Loucy (cell line): ENCODE data around the gene LHFPL2.

Source experiments
- H2AFZ ChIP-seq: fragments of 200-600 bp; sonication (generic); 2 replicates; pipeline ENCODE4 v1.6.0; 2016; ENCODE audit warnings: antibody characterized with exemption, mild to moderate bottlenecking, low read length, moderate library complexity
- H3F3A ChIP-seq: fragments of 200-600 bp; 2 replicates; pipeline ENCODE4 v1.6.0; 2016; ENCODE audit warnings: antibody characterized with exemption, low read depth, mild to moderate bottlenecking
- H3K27me3 ChIP-seq: fragments of 200-600 bp; sonication (generic); 2 replicates; pipeline ENCODE4 v1.6.1; 2014; ENCODE audit warnings: low read length, mild to moderate bottlenecking; ENCODE audit not compliant: insufficient read depth, poor library complexity, severe bottlenecking
- H3K36me3 ChIP-seq: fragments of 200-600 bp; sonication (generic); 2 replicates; pipeline ENCODE4 v1.6.1; 2016; ENCODE audit warnings: low read length; ENCODE audit not compliant: insufficient read depth
- H3K4me1 ChIP-seq: fragments of 200-600 bp; sonication (generic); 2 replicates; pipeline ENCODE4 v1.5.1; 2014; ENCODE audit warnings: low read length, mild to moderate bottlenecking; ENCODE audit not compliant: insufficient read depth, poor library complexity, severe bottlenecking
- H3K4me2 ChIP-seq: fragments of 200-600 bp; sonication (generic); 2 replicates; pipeline ENCODE4 v1.6.0; 2014; ENCODE audit warnings: antibody characterized with exemption, low read length, low read depth, mild to moderate bottlenecking; ENCODE audit not compliant: poor library complexity, severe bottlenecking
- H3K4me3 ChIP-seq: fragments of 200-600 bp; sonication (generic); 2 replicates; pipeline ENCODE4 v1.5.1; 2014; ENCODE audit warnings: low read length, mild to moderate bottlenecking, mixed read lengths; ENCODE audit not compliant: poor library complexity, severe bottlenecking
- H3K79me2 ChIP-seq: fragments of 200-600 bp; sonication (generic); 2 replicates; pipeline ENCODE4 v1.6.1; 2014; ENCODE audit warnings: low read length; ENCODE audit not compliant: insufficient read depth
- H3K9ac ChIP-seq: fragments of 200-600 bp; sonication (generic); 2 replicates; pipeline ENCODE4 v1.6.0; 2014; ENCODE audit warnings: mild to moderate bottlenecking, low read depth, low read length, moderate library complexity; ENCODE audit not compliant: poor library complexity, severe bottlenecking
- H3K9me2 ChIP-seq: fragments of 200-600 bp; sonication (generic); replicated peaks from 2 replicates; pipeline ENCODE4 v1.6.1; 2016; ENCODE audit warnings: low read depth, low read length, mixed read lengths
- H3K9me3 ChIP-seq: fragments of 200-600 bp; sonication (generic); 2 replicates; pipeline ENCODE4 v1.6.1; 2014; ENCODE audit warnings: mild to moderate bottlenecking, antibody characterized with exemption, low read length, low read depth; ENCODE audit not compliant: insufficient read depth
- H4K20me1 ChIP-seq: fragments of 200-600 bp; sonication (generic); 2 replicates; pipeline ENCODE4 v1.6.0; 2014; ENCODE audit warnings: antibody characterized with exemption, low read length, mild to moderate bottlenecking; ENCODE audit not compliant: insufficient read depth, poor library complexity, severe bottlenecking
- CTCF ChIP-seq: fragments of 200-600 bp; sonication (generic); conservative IDR thresholded peaks from 2 replicates; pipeline ENCODE4 v1.5.1; 2014; ENCODE audit warnings: mild to moderate bottlenecking, antibody characterized with exemption, low read length
- EZH2phosphoT487 ChIP-seq: fragments of 200-600 bp; IDR thresholded peaks from 2 replicates; pipeline ENCODE4 v1.6.1; 2018; ENCODE audit warnings: antibody characterized with exemption, mild to moderate bottlenecking, moderate library complexity, borderline replicate concordance

The LHFPL2 gene

GRCh38 chr5:78588507-78588906 lies 60.1 kb downstream of the LHFPL2 start:
- Histone ChIP-seq H2AFZ (no peak overlapping the region), H3K4me3 (no peak overlapping the region), H3K4me2 (no peak overlapping the region), H3F3A (no peaks in the 10 kb centered on the region), H3K27me3 (no peaks in the 10 kb centered on the region), H3K9me2 (no peaks in the 10 kb centered on the region), H3K9me3 (no peaks in the 10 kb centered on the region), H3K36me3 (no peaks in the 10 kb centered on the region), H3K9ac (no peak overlapping the region), H3K79me2 (no peaks in the 10 kb centered on the region), H3K4me1 (peaks cover 13% of the 10 kb centered on the region), H4K20me1 (no peaks in the 10 kb centered on the region)
- TF ChIP-seq EZH2phosphoT487 (no peak), CTCF (no peak)

DNA sequence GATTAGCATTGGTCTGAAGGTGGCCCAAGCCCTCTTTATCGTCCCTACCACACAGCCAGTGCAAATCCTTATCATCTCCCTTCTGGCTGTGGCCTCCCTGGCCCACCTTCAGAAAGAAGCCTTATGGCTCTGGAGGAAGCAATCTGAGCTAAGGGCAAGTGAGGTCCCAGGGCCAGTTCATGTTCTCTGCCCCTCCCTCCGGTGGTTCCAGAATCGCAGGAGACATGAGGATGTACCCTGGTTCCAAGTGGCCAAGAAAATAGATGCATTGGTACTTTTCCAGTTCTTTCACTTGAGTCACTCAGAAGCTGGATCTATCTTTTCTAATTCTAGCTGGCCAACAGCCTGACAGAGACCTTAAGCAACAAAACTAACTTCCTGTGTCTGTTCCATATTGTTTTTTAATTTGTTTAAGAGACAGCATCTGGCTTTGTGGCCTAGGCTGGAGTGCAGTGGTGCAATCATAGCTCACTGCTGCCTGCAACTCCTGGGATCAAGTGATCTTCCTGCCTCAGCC lies 60.7 kb downstream of the LHFPL2 start:
- H3K27me3 ChIP-seq: no peaks in the 10 kb centered on the region
- no peak overlapping the region for H3K9ac ChIP-seq
- no peaks in the 10 kb centered on the region for H4K20me1 ChIP-seq
- H3K4me1 ChIP-seq: peaks cover 13% of the 10 kb centered on the region
- no peaks in the 10 kb centered on the region for H3K36me3 ChIP-seq
- no peaks in the 10 kb centered on the region for H3K9me3 ChIP-seq
- H3K79me2 ChIP-seq: no peaks in the 10 kb centered on the region
- H3K4me2 ChIP-seq: no peak overlapping the region
- H3K9me2 ChIP-seq: no peaks in the 10 kb centered on the region
- no peaks in the 10 kb centered on the region for H3F3A ChIP-seq
- no peak overlapping the region for H3K4me3 ChIP-seq
- no peak for TF ChIP-seq CTCF
- no peak overlapping the region for H2AFZ ChIP-seq

DNA sequence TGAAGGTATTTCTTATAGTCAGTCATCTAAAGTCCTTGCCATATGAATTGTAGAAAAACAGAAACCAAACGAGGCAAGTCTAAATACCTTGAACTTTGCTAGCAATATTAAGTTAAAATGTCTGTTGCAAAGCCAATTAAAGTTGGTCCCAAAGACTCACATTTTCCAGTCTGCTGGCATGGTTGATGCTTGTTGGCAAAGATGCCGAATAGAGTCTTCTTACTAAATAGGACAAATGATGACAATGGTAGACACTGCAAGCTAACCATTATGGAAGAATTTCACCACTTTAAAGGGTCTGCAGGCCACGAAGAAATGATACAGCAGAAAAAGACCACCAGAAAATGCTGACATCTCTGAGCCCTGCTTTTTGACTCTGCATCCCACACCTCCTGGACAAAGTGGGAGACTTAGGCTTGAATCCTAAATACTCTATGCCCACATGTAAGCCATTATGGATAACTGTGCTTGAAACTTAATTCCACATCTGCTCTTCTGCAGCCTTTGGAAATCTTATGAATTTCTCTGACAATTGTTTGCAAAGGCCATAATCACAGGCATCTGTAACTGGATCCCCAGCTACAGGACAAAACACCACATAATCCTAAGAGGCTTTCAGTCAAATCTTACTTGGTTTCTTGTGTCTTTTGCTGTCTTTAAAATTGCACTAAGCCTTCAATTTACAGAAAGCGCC lies 61.3 kb downstream of the LHFPL2 start:
- Histone ChIP-seq H3K27me3 (no peaks in the 10 kb centered on the region), H3F3A (no peaks in the 10 kb centered on the region), H3K9me2 (no peaks in the 10 kb centered on the region), H4K20me1 (no peaks in the 10 kb centered on the region), H3K4me3 (no peak overlapping the region), H3K9ac (no peak overlapping the region), H3K79me2 (no peaks in the 10 kb centered on the region), H2AFZ (no peak overlapping the region), H3K4me2 (no peak overlapping the region), H3K36me3 (no peaks in the 10 kb centered on the region), H3K9me3 (no peaks in the 10 kb centered on the region), H3K4me1 (peaks cover 13% of the 10 kb centered on the region)
- TF ChIP-seq EZH2phosphoT487: no peak
- TF ChIP-seq CTCF: no peak
